Adipocyte (in vitro differentiated cells): ENCODE measurements around the gene NKD2.
"Not testable (repeated sequence)": the region's sequence is repeated elsewhere in the genome, so short reads cannot be mapped to it uniquely, and the experiment has no call there.

Experiments used
- DNase-seq: peaks from one replicate; pipeline ENCODE4 v3.0.0-alpha.2; 2015; ENCODE audit warnings: low read depth
- H3K27me3 ChIP-seq: replicated peaks from 2 replicates; pipeline ENCODE4 v1.7.0; 2013; ENCODE audit warnings: mild to moderate bottlenecking, low read length, moderate library complexity; ENCODE audit not compliant: control insufficient read depth, insufficient read depth
- H3K36me3 ChIP-seq: 2 replicates; pipeline ENCODE4 v1.7.0; 2013; ENCODE audit warnings: low read length, mild to moderate bottlenecking, moderate library complexity; ENCODE audit not compliant: control insufficient read depth, insufficient read depth, severe bottlenecking
- H3K4me1 ChIP-seq: 2 replicates; pipeline ENCODE4 v1.7.0; 2013; ENCODE audit warnings: mild to moderate bottlenecking, low read length, moderate library complexity; ENCODE audit not compliant: control insufficient read depth, insufficient read depth
- H3K4me3 ChIP-seq: 2 replicates; pipeline ENCODE4 v1.7.0; 2013; ENCODE audit warnings: mild to moderate bottlenecking, low read length, moderate library complexity
- H3K9ac ChIP-seq: 2 replicates; pipeline ENCODE4 v1.7.0; 2013; ENCODE audit warnings: mild to moderate bottlenecking, low read length, moderate library complexity
- H3K9me3 ChIP-seq: 2 replicates; pipeline ENCODE4 v1.7.0; 2013; ENCODE audit warnings: mild to moderate bottlenecking, low read length, moderate library complexity; ENCODE audit not compliant: control insufficient read depth

Gene NKD2

GRCh38 chr5:1076406-1076805, 67.8 kb downstream of the NKD2 start:
- Histone ChIP-seq H3K4me1 (no peaks in the 10 kb centered on the region), H3K27me3 (no peaks in the 10 kb centered on the region), H3K9ac (no peak overlapping the region), H3K4me3 (no peak overlapping the region), H3K36me3 (peaks cover 19% of the 10 kb centered on the region), H3K9me3 (no peaks in the 10 kb centered on the region)
- DNase-seq = no peak

GRCh38 chr5:1077026-1077425, 68.4 kb downstream of the NKD2 start:
- no peak overlapping the region for H3K9ac ChIP-seq
- H3K9me3 ChIP-seq = no peaks in the 10 kb centered on the region
- H3K4me3 ChIP-seq = no peak overlapping the region
- no peaks in the 10 kb centered on the region for H3K27me3 ChIP-seq
- no peak for DNase-seq
- peaks cover 23% of the 10 kb centered on the region for H3K36me3 ChIP-seq
- H3K4me1 ChIP-seq = no peaks in the 10 kb centered on the region

GRCh38 chr5:1077491-1078020, 69.0 kb downstream of the NKD2 start:
- H3K36me3 ChIP-seq = peaks cover 23% of the 10 kb centered on the region
- no peak for DNase-seq
- H3K4me3 ChIP-seq = no peak overlapping the region
- H3K9ac ChIP-seq = no peak overlapping the region
- no peaks in the 10 kb centered on the region for H3K27me3 ChIP-seq
- no peaks in the 10 kb centered on the region for H3K4me1 ChIP-seq
- H3K9me3 ChIP-seq = no peaks in the 10 kb centered on the region

GRCh38 chr5:1078206-1078605, 69.6 kb downstream of the NKD2 start:
- H3K4me3 ChIP-seq = no peak overlapping the region
- no peaks in the 10 kb centered on the region for H3K9me3 ChIP-seq
- DNase-seq = no peak
- no peaks in the 10 kb centered on the region for H3K4me1 ChIP-seq
- peaks cover 23% of the 10 kb centered on the region for H3K36me3 ChIP-seq
- H3K9ac ChIP-seq = no peak overlapping the region
- no peaks in the 10 kb centered on the region for H3K27me3 ChIP-seq

- H3K4me3 ChIP-seq = no peak overlapping the region
- H3K36me3 ChIP-seq = peaks cover 23% of the 10 kb centered on the region
Measured at GRCh38 chr5:1078851-1079250, 70.2 kb downstream of the NKD2 start.

GRCh38 chr5:1079486-1079885, 70.9 kb downstream of the NKD2 start:
- no peaks in the 10 kb centered on the region for H3K27me3 ChIP-seq
- no peak overlapping the region for H3K9ac ChIP-seq

More at GRCh38 chr5:1078851-1079250, 70.2 kb downstream of the NKD2 start:
- H3K9ac ChIP-seq = no peak overlapping the region
- no peaks in the 10 kb centered on the region for H3K9me3 ChIP-seq
- H3K4me1 ChIP-seq = no peaks in the 10 kb centered on the region
- no peak for DNase-seq
- H3K27me3 ChIP-seq = no peaks in the 10 kb centered on the region

GRCh38 chr5:1079961-1080360, 71.4 kb downstream of the NKD2 start:
- H3K36me3 ChIP-seq = peaks cover 27% of the 10 kb centered on the region
- H3K9ac ChIP-seq = no peak overlapping the region
- H3K4me3 ChIP-seq = no peak overlapping the region
- no peaks in the 10 kb centered on the region for H3K9me3 ChIP-seq
- H3K27me3 ChIP-seq = no peaks in the 10 kb centered on the region
- no peak for DNase-seq
- no peaks in the 10 kb centered on the region for H3K4me1 ChIP-seq

More at GRCh38 chr5:1079486-1079885, 70.9 kb downstream of the NKD2 start:
- H3K9me3 ChIP-seq = no peaks in the 10 kb centered on the region
- no peaks in the 10 kb centered on the region for H3K4me1 ChIP-seq
- no peak overlapping the region for H3K4me3 ChIP-seq
- no peak for DNase-seq
- H3K36me3 ChIP-seq = peaks cover 27% of the 10 kb centered on the region

GRCh38 chr5:1080432-1080831, 71.8 kb downstream of the NKD2 start:
- peaks cover 27% of the 10 kb centered on the region for H3K36me3 ChIP-seq
- H3K9ac ChIP-seq = no peak overlapping the region
- no peak for DNase-seq

GRCh38 chr5:1081519-1081918, 72.9 kb downstream of the NKD2 start:
- no peak overlapping the region for H3K9ac ChIP-seq
- peaks cover 33% of the 10 kb centered on the region for H3K36me3 ChIP-seq
- no peak for DNase-seq
- H3K9me3 ChIP-seq = no peaks in the 10 kb centered on the region
- H3K4me3 ChIP-seq = no peak overlapping the region
- no peaks in the 10 kb centered on the region for H3K27me3 ChIP-seq
- no peaks in the 10 kb centered on the region for H3K4me1 ChIP-seq

More at GRCh38 chr5:1080432-1080831, 71.8 kb downstream of the NKD2 start:
- Histone ChIP-seq H3K9me3 (no peaks in the 10 kb centered on the region), H3K4me3 (no peak overlapping the region), H3K27me3 (no peaks in the 10 kb centered on the region), H3K4me1 (no peaks in the 10 kb centered on the region)

- H3K27me3 ChIP-seq, H3K4me1 ChIP-seq, H3K9ac ChIP-seq, DNase-seq, H3K4me3 ChIP-seq, H3K9me3 ChIP-seq: not testable (repeated sequence)
- H3K36me3 ChIP-seq = peaks cover 39% of the 10 kb centered on the region
Measured at GRCh38 chr5:1083026-1083425, 74.4 kb downstream of the NKD2 start.

GRCh38 chr5:1083823-1084605, 75.4 kb downstream of the NKD2 start:
- no peaks in the 10 kb centered on the region for H3K4me1 ChIP-seq
- no peak overlapping the region for H3K4me3 ChIP-seq
- H3K9ac ChIP-seq = no peak overlapping the region
- H3K9me3 ChIP-seq = no peaks in the 10 kb centered on the region
- H3K27me3 ChIP-seq = no peaks in the 10 kb centered on the region
- peaks cover 44% of the 10 kb centered on the region for H3K36me3 ChIP-seq
- DNase-seq = no peak
